Esophagus muscularis mucosa (tissue), 4 donors: ENCODE measurements around the gene ZNF160. TPM values are rescaled to one million over a fixed set of nuclear protein-coding genes. Genes with fewer than 3 reads are reported as not detected.

Source experiments
- DNase-seq: peaks from one replicate; pipeline ENCODE4 v3.0.0-alpha.2; 2017; ENCODE audit errors: extremely low spot score
- H3K27ac ChIP-seq, 4 donors: fragments of 200-600 bp; sonication (generic); replicated peaks in 1 of 4; 1 replicate in 3 of 4; 2 replicates in 1 of 4; pipeline ENCODE4 v1.5.1; 2016 to 2019; ENCODE audit warnings: mild to moderate bottlenecking in 1 of 4
- H3K27me3 ChIP-seq, 4 donors: fragments of 200-600 bp; sonication (generic); one replicate each; pipeline versions ENCODE4 v1.5.1 to v1.6.0; 2016 to 2019
- H3K36me3 ChIP-seq, 4 donors: fragments of 200-600 bp; sonication (generic); one replicate each; pipeline ENCODE4 v1.5.1; 2016 to 2019
- H3K4me1 ChIP-seq, 4 donors: fragments of 200-600 bp; sonication (generic); one replicate each; pipeline ENCODE4 v1.5.1; 2016 to 2019
- H3K4me3 ChIP-seq, 4 donors: fragments of 200-600 bp; sonication (generic); 1 replicate in 2 of 4; 2 replicates in 2 of 4; pipeline ENCODE4 v1.5.1; 2016 to 2019; ENCODE audit warnings: mild to moderate bottlenecking in 4 of 4, moderate library complexity in 1 of 4
- H3K9me3 ChIP-seq, 4 donors: fragments of 200-600 bp; sonication (generic); 1 replicate in 3 of 4; 2 replicates in 1 of 4; pipeline ENCODE4 v1.5.1; 2016 to 2019
- EP300 ChIP-seq: sonication (generic); formaldehyde crosslinking; IDR thresholded peaks from one replicate; pipeline ENCODE4 v1.6.1; 2017; ENCODE audit warnings: antibody characterized with exemption
- POLR2A ChIP-seq: fragments of 450-650 bp; IDR thresholded peaks from one replicate; pipeline ENCODE4 v1.6.1; 2017; ENCODE audit warnings: antibody characterized with exemption, moderate library complexity, mild to moderate bottlenecking, low read depth
- POLR2AphosphoS5 ChIP-seq, 2 donors: sonication (generic); formaldehyde crosslinking; IDR thresholded peaks; one replicate each; pipeline ENCODE4 v1.6.1; 2017; ENCODE audit warnings: antibody characterized with exemption in 2 of 2
- WGBS: methylation state at CpG from one replicate; pipeline ENCODE4 v1.1.5; 2018; 5-methylcytosine and 5-hydroxymethylcytosine counted together
- intact Hi-C: fragments of 100-400 bp; cut with DNase I; formaldehyde crosslinking; loops from one replicate; pipeline ENCODE4 v1.15.1; 2023
- total RNA-seq, 4 donors: library from RNA; depleted of rRNA; stranded (reverse); fragments of >200 nt; gene quantifications; one replicate each; pipeline versions ENCODE4 v1.1.0 to v1.2.1, GENCODE V29; 2016
- TF ChIP-seq, protein P1 (sequence below), 3 experiments: fragments of 200-600 bp in 2 of 3; fragments of 450-650 bp in 1 of 3; sonication (generic) in 2 of 3; IDR thresholded peaks; one replicate each; pipeline ENCODE4 v1.5.1; 2017 to 2019; ENCODE audit warnings: antibody characterized with exemption in 3 of 3, mild to moderate bottlenecking in 2 of 3, moderate library complexity in 1 of 3

Gene ZNF160
- total RNA-seq, 4 donors from 2014 or later, result 25.3 to 40.3 (median 27.1) TPM

GRCh38 chr19:53092723-53093122 lies 10.5 kb downstream of the ZNF160 start:
- TF ChIP-seq POLR2AphosphoS5 (IDR thresholded peaks at IDR 0.05), result no peak
- no peak for TF ChIP-seq EP300
- TF ChIP-seq, protein P1, sequence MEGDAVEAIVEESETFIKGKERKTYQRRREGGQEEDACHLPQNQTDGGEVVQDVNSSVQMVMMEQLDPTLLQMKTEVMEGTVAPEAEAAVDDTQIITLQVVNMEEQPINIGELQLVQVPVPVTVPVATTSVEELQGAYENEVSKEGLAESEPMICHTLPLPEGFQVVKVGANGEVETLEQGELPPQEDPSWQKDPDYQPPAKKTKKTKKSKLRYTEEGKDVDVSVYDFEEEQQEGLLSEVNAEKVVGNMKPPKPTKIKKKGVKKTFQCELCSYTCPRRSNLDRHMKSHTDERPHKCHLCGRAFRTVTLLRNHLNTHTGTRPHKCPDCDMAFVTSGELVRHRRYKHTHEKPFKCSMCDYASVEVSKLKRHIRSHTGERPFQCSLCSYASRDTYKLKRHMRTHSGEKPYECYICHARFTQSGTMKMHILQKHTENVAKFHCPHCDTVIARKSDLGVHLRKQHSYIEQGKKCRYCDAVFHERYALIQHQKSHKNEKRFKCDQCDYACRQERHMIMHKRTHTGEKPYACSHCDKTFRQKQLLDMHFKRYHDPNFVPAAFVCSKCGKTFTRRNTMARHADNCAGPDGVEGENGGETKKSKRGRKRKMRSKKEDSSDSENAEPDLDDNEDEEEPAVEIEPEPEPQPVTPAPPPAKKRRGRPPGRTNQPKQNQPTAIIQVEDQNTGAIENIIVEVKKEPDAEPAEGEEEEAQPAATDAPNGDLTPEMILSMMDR (IDR thresholded peaks at IDR 0.05), result no peak
- TF ChIP-seq POLR2A, result no peak
- Histone ChIP-seq H3K27me3 (no peaks in the 10 kb centered on the region), H3K4me1 (peaks cover 0 to 13% (median 6%) of the 10 kb centered on the region in 4 donors), H3K4me3 (no peak overlapping the region), H3K27ac (no peak overlapping the region), H3K36me3 (peaks cover 23 to 69% (median 43%) of the 10 kb centered on the region in 4 donors), H3K9me3 (no peaks in the 10 kb centered on the region)
- no peak for DNase-seq
- intact Hi-C loops, result no loop called here
- 91% methylated on average over 1 of the region's 1 CpG for WGBS

- no peak for DNase-seq
- no peak for TF ChIP-seq EP300
- no peak for TF ChIP-seq POLR2AphosphoS5 (IDR thresholded peaks at IDR 0.05)
- TF ChIP-seq, protein P1 (IDR thresholded peaks at IDR 0.05), result no peak
- no peak for TF ChIP-seq POLR2A
- Histone ChIP-seq H3K4me1 (peaks cover 3 to 11% (median 8%) of the 10 kb centered on the region in 4 donors), H3K4me3 (no peak overlapping the region), H3K9me3 (no peaks in the 10 kb centered on the region), H3K36me3 (peaks cover 23 to 70% (median 46%) of the 10 kb centered on the region in 4 donors), H3K27me3 (no peaks in the 10 kb centered on the region), H3K27ac (no peak overlapping the region)
- 90% methylated on average over 14 of the region's 19 CpGs for WGBS
- intact Hi-C loops, result no loop called here
These were observed 11.6 kb downstream of the ZNF160 start for GRCh38 chr19:53091413-53092254.

DNA sequence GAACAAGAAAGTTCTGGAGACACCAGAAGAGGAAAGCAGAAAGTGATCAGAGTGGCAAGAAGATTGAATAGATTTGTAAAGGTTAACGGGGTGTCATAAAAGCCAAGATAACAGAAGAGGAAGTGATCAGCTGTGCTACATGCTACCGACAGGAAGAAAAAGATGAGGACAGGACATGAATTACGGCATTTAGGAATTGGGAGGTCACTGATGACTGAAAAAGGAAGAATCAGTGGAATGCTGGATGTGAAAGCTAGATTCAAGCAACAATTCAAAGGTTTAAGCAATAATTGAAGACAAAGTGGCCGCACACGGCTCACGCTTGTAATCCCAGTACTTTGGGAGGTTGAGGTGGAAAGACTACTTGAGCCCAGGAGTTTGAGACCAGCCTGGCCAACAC lies 15.1 kb downstream of the ZNF160 start:
- Histone ChIP-seq H3K4me1 (peaks cover 0 to 10% (median 4%) of the 10 kb centered on the region in 4 donors), H3K4me3 (no peak overlapping the region), H3K9me3 (no peaks in the 10 kb centered on the region), H3K27me3 (no peaks in the 10 kb centered on the region), H3K36me3 (peaks cover 55 to 86% (median 77%) of the 10 kb centered on the region in 4 donors), H3K27ac (peak overlapping the region; percentile 21 to 58 (median 46))
- WGBS, result 81% methylated on average over 6 of the region's 6 CpGs
- intact Hi-C loops, result no loop called here
- no peak for DNase-seq
- TF ChIP-seq, protein P1 (IDR thresholded peaks at IDR 0.05), result no peak
- TF ChIP-seq POLR2A (no peak), EP300 (no peak)

- DNase-seq, result no peak
- 31% methylated on average over 5 of the region's 5 CpGs for WGBS
- Histone ChIP-seq H3K4me1 (peaks cover 0 to 10% (median 4%) of the 10 kb centered on the region in 4 donors), H3K4me3 (no peak overlapping the region), H3K36me3 (peaks cover 55 to 92% (median 87%) of the 10 kb centered on the region in 4 donors), H3K9me3 (no peaks in the 10 kb centered on the region), H3K27ac (peak overlapping the region; percentile 33 to 57 (median 42)), H3K27me3 (no peaks in the 10 kb centered on the region)
- intact Hi-C loops, result no loop called here
- TF ChIP-seq POLR2A (no peak), EP300 (no peak), POLR2AphosphoS5 (IDR thresholded peaks at IDR 0.05) (peak; percentile 42 to 78)
These were observed 16.3 kb downstream of the ZNF160 start for GRCh38 chr19:53086949-53087348.

DNA sequence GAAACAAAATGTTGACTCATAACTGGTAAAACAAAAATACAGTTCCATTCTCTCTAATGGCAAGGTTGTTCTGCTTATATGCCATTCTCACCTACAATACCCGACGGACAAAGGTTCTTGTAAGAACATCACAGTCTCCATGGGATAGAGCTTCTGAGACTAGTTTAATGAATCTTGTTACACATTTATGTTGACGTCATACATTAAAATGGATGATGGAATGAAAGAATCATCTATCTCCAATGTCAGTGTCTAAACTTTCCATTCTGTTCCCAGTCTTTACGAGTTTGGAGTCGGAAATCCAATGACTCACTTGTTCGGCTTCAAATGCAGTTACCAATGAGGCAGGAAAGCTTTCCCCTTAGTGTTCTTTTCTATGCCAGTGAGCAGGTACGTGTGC lies 17.7 kb downstream of the ZNF160 start:
- Histone ChIP-seq H3K27me3 (no peaks in the 10 kb centered on the region), H3K4me1 (peaks cover 0 to 10% (median 4%) of the 10 kb centered on the region in 4 donors), H3K27ac (no peak overlapping the region), H3K4me3 (no peak overlapping the region), H3K36me3 (peaks cover 42 to 88% (median 78%) of the 10 kb centered on the region in 4 donors), H3K9me3 (peaks cover 0 to 6% (median 0%) of the 10 kb centered on the region in 4 donors)
- no peak for TF ChIP-seq EP300
- TF ChIP-seq POLR2AphosphoS5 (IDR thresholded peaks at IDR 0.05), result no peak
- no peak for TF ChIP-seq POLR2A
- TF ChIP-seq, protein P1 (IDR thresholded peaks at IDR 0.05), result no peak
- no peak for DNase-seq
- 95% methylated on average over 7 of the region's 7 CpGs for WGBS
- intact Hi-C loops, result no loop called here
